Fibroblast of skin of left biceps (primary cell): ENCODE results near the gene C22orf31.

Source experiments
- DNase-seq, 2 experiments: peaks; one replicate each; pipeline ENCODE4 v3.0.0-alpha.2; 2013; ENCODE audit warnings: low read depth in 2 of 2

C22orf31 gene

DNA sequence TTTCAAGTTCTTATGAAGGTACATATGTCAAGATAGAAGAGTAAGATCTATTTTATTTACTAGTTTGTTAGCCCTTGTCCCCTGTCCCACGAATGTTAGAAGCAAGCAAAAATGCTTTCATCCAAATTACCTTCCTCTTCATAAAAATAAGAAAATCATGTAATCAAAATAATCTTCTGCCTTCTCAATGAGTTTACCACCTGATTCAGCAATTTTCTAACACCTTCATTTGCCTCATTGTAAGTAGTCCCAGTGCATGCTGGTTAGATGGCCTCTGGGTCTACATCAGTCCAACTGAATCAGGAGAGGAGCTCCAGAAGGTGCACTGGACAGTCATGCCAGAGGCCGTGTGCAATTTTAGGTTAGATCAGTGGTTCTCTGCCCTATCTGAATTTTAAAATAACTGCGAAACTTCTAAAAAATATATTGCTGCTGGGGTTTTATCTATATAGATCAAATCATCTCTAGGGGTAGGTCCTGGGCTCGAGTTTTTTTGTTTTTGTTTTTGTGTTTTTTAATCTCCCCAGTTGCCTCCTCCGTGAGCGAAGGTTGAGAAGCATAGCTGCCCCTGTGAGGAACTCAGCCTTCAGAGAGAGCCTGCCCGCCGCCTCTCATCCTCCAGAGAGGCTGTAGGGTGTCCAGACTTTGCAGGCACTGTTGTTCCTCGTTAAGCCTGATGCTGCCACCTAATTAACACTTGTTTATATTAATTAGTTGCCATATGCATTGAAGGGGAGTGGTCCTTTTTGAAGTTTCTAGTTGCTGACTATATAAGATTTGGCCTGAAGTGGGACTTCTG is 32.2 kb downstream of the C22orf31 start:
- no peak for DNase-seq

DNA sequence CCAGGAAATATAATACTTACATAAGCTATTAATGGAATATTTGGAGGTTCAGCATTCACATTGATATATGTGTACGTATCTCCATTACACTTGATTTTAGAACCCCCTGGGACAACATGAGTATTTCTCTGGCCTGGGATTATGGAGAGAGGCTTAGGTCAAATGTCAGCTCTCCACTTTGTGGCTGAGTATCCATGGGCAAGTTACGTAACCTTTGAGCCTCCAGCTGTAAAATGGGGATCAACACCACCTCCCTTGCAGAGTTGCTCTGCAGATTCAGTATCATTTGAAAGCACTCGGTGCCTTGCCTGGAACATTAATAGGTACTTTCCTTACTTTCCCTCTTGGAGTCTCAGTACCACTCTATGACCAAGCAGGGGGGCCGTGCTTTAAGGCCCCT is 33.2 kb downstream of the C22orf31 start:
- DNase-seq = no peak

DNA sequence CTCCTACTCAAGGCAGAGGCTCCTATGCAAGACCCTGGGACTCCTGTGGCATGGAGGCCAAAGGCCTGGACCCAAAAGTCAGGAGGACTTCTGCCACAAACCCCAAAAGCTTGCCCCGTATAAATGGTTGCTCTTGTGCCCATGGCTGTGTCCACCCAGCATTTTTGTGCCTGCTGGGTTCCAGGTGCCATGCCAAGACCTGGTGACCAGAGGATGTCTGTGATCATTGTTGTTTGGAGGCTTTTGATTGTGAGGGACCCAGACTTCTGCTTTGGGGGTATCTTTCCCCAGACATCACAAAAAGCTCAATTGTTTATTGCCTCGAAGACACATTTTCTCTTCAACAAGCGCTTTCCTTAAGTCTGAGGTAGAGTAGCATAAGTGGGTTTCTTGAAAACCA is 35.1 kb downstream of the C22orf31 start:
- DNase-seq = no peak

DNA sequence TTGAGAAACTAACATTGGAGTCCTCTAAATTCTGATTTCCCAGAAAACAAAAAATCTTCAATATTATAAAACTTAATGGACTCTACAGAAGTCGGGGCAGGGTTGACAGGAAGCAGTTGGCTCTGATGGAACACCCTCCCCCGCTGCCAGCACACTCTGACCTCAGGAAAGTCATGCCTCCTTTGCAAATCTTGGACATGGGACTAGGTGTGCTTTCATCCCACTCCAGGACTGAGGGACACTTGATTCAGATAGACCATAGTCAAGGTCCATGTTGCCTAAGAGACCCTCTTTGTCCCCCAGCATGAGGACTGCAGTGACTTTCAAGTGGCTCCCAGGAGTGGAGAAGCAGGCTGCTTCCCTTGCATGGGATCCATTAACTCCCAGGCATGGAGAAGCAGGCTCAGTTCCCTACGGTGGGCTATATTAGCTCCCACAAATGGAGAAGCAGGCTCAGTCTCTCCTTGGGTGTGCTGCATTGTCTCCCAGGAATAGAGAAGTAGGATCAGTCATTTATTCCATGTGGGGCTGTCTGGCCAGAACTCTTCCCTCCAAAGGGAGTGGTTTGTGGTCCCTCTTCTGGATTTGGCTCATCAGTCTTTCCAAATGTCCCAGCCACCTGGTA is 38.3 kb downstream of the C22orf31 start:
- no peak for DNase-seq

DNA sequence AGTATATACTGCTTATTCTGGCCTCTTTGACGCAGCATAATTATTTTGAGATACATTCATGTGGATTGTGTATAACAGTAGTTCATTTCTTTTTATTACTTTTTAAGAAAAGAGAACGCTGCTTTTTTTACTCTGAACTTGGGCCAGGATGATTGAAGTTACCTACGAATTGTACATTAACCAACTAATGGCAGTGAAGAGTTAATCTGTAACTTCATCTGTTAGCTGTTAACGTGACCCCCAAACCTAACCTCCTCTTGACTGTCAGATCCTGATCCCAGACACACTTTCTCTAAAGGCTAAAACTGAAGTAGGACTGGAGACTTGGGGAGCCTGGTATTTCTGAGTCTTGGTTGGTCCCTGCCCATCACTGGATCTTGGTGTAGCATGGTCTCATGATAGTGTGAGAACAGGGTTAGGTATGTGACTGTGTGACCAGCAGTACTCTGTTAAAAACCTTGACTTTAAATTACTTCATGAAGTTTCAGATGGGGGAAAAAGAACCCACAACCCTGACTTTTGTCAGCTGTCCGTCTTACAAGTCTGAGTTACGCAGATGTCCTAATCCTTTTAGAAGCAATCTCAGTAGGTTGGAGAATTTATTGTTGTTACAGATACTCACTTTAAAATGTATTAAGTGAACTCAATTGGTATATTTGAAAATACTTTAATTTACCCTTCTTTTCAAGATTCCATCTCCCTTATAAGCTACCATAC is 39.4 kb downstream of the C22orf31 start:
- DNase-seq = no peak

DNA sequence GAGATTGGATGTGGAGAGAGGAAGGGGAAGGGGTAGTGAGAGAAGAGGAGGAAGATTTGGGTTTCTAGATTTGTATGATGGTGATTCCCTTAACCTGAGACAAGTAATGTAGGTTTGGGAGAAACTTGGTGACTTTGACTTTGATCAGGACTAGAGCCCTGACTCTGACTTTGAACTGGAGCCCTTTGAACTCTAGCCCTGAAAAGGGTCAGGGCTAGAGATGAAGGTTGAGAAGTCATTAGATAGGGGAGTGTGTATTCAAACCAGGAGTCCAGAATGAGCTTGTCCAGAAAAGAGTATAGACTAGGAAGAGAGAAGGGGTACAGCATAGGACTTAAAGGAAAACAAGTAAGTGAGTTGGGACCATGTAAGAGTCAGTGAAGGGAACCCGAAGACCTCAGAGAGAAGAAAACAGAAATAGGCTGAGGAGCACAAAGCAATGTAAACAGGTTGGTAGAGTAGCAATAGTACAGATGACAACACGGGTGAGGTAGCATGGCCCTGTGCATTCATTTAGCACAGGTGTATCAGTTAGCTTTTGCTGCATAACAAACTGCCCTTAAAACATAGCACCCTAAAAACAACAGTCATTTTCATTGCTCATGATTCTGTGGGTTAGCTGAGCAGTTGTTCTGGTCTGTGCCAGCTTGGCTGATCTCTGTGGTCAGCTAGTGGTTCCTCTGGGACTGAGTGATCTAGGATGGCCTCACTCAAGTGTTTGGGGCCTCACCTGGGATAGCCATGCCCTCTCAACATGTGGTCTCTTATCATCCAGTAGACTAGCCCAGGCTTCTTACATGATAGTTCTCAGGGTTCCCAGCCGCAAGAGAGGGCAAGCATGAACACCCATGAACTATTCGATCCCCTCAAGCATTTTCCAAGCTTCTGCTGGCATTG is 43.1 kb downstream of the C22orf31 start:
- no peak for DNase-seq

DNA sequence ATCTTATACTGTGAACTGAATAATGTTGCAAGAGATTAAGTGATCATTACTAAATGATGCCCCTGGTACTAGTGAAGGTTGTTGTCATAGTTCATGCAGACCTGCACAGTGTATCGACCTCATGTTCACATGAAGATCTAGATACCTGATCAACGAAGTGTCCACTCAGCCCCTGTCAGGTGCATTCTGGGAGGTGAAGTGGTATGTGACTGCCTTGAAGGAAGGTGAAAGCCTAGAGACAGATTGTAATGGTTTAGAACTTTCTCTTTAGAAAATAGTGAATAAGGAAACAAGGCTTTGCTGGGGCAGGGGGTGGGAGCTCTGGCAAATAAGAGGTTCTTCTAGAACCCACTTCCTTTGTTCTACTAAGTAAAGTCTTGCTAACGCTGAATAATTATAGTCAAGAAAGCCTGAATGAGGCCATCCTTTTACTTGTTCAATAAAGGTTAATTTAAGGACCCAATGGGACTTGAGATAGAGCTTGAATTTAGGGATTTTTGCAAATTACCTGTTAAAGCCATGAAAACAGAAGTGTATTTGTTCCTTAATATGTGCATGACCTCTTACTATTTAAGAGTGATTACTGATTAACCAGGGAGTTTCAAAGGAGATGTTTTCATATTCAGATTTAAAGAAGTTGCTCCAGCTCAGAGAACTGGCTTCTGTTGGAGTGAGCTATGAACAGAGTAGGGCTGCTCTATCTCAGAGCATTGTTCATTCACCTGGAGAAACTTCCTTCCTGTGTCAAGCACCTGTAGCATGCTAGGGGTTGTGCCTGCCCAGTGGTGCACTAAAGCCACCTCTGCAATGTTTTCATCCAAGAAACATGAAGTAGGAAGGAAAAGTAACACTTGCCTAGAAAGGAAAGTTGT is 45.3 kb downstream of the C22orf31 start:
- no peak for DNase-seq

DNA sequence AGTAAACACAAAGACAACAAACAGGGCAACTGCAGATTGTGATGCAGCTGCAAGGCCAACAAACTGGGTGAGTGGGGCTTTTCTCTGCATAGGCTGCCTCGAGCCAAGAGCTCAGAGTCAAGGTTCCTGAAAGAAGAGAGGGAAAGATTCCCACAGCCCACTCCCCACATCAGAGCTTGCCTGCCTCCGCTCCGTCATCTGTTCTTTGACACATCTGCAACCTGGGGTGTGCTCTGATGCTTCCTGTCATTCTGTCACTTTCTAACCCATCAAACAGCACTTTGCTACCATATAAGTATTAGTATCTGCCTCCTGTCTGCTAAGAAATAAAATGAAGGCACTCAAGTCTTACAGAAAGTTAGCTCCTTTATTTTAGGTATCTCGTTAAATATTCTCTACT is 46.9 kb downstream of the C22orf31 start:
- DNase-seq = no peak

DNA sequence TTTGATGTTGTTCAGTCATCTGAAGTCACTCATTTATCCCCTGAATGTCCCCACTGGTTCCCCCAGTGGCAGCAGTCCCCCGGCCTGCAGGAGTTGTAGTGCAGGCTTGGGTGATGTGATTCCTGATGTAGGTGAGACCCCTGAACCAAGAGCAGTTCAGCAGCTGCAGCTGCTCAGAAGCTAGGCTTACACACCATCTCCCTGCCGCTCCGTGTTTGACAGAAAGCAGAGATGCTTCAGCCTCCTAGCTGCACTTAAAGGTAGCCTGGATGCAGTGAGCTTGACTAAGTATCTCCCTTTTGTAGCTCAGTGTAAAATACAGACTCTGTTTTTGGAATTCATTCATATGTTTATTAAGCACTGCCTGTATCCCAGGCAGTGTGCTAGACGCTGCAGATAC is 47.3 kb downstream of the C22orf31 start:
- no peak for DNase-seq

DNA sequence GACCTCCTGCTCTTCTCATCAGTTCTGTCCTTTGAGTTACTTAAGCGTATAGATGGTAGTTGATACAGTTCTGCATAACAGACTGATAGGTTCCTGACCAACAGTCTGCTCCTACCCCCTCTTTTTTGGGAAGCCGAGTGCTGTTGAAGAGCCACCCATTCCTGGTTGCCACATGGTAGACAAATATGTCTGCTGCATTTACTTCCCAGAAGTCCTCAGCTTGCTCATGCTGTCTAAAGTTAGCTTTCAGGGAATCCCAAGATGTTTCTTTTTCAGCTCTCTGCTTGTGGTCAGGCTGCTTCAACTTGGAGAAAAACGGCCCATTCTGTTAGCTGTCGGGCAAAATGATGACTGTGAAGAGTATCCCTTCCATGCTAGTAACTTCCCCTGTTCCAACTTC is 48.7 kb downstream of the C22orf31 start:
- no peak for DNase-seq

DNA sequence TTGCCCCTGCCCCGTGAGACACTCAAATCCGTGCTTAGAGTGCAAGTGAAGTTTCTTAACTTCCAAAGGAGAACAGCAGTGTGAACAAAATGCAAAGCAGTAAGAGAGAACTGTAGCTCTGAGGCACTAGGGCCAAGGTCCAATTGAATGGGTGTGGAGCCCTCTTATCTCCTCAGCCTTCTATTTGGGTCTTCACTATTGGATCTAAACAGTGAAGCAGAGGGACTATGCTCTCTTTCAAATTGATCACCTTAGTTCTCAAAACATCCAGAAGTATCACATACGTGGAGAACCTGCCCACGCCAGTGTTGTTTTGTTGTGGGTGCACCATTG is 49.6 kb downstream of the C22orf31 start:
- no peak for DNase-seq

DNA sequence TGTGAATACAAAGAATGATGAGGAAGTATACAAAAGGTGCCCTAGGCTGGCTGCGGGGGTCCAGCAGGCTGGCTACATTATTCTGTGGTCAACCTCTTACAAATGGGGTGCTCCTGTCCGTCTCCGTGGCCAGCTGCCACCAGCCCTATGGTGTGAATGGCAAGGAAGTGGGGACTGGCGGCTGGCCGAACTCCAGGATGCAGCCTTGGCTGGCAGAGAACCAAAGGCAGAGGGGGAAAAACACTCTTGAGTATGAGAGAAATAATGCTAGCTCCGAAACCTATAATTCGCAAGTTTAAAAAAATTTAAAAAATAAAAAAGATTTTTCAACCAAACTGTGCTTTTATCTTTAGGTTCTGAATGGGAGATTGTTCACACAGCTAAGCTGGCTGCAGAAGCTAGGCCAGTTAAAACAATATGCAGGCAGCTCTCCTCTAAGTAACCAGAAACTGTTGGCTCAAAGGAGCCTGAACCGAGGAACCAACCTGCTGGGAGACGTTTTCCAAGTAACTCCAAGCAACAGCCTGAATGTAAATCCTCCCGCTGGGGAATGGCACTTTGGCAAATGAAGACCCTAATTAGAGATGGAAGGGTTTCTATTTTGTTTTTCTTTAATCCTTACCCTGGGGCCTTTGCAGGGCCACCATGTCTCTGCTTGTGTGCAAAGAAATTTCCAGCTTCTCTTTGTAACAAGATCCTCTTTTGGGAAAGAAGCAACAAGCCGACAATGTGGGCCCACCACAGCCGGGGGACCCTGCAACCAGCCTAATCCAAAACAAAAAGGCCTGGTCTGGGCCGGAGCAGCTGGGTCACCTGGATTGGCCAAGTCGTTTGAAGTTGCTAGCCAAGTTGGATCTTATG is 50.2 kb downstream of the C22orf31 start:
- DNase-seq = no peak

DNA sequence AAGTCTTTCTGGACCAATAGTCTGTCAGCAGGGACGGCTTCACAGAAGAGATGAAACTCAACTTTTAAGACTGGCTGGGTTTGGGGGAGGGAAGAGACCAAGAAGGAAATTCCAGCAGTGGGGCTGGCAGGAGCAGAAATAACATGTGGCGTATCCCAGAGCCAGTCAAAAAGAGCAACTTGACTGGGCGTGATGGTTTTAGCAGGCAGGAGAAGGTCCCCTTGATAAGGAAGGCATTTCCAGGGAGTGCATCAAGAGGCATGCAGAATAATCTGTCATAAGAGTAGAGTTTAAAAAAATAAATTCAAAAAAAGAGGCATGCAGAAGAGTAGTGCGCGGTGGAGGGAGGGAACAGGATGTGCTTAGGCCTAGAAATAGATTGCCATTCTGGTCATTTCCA is 52.5 kb downstream of the C22orf31 start:
- DNase-seq = no peak
